GM18951 (cell line): ENCODE results near the gene CLASRP.

Experiments
- POLR2A ChIP-seq: IDR thresholded peaks from 4 replicates; pipeline ENCODE4 v1.6.1; 2011; ENCODE audit warnings: mild to moderate bottlenecking; ENCODE audit not compliant: insufficient read length, insufficient read depth; ENCODE audit errors: extremely low read depth
- in situ Hi-C: fragments of 300-500 bp; cut with MboI; formaldehyde crosslinking; loops from one replicate; pipeline ENCODE4 v1.12.0; 2022; ENCODE audit warnings: low sequenced_read_pairs, mixed read lengths, inconsistent platforms; ENCODE audit not compliant: unreplicated experiment

The CLASRP gene

DNA sequence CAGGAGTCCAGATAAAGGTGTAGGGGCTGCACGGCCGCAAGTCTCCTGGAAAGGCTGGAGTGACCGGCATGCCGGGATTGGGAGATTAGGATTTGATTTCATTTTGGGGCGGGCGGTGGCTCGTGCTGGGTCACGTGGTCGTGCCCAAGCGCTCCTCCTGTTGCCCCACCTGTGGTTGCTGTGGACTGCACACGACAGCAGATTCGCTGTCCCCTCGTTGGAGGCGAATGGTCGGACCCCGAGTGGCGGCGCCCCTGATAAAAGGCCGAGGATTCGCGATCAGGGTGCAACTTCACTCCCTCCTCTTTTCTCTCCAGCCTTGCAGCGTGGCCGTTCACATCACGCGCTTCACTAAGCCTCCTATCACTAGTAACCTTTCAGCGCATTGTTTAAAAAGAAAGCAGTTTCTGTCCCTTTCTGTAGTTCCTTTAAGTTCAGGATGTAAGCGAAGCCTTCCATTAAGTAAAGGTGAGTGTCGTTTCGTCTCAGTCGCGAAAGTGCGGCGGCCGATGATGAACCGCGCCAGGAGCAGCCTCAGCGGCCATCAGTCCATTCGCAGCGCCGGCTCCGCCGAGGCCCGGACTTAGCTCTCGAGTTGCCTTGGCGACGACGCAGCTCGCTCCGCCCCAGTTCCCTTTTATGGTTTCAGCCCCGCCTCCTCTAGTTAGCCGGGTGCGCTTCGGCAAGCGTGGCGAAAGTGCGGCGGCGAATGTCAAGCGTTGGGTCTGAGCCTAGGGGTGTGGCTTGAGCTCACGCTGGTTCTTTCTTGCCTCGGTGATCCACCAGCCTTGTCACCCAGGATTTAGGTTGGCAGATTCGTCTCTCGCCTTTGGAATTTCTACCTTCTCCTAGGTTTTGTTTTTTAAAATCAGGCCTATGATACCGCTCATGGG is 52.4 kb downstream of the CLASRP start:
- in situ Hi-C loops = no loop called here

DNA sequence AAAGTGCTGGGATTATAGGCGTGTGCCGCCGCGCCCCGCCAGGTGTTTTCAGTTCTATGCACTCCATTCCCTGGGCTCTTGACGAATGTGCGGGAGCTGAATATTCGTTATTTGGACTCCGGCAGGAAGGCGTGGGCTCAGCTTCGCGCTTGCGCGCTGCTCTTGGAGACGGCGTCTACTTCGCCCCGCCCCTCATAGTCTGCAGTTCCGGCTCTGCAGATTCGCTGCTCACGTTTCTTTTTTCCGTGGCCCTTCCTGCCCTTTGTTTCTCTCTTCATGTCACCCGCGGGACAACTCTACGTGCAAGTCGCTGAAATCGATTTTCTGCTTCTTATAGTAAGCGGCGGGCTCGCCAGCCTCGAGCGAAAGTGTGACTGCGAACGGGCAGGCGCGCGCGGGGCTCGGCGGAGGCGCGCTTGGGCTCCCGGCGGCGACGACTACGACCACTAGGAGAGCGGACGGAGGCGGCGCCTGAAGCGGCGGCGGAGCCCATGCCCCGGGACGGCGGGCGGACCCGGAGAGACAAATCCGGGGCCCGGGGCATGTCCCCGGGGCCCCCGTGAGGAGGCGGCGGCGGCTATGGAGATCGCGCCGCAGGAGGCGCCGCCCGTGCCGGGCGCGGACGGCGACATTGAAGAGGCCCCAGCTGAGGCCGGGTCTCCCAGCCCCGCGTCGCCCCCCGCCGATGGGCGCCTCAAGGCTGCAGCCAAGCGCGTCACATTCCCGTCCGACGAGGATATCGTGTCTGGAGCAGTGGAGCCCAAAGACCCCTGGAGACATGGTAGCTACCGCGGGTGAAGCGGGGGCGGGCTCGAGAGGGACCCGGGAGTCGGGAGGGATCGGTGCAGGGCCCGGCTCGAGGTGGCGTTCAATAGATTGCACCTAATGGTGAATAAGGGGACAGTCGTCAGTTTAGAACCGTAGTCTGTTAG is 54.2 kb downstream of the CLASRP start, which contains the start of gene PPP1R37:
PPP1R37 (plus strand) TSS at position 433 of the 932 bp plus-strand sequence; CDS start at position 580, 147 bp downstream.
- TF ChIP-seq POLR2A = peak; percentile 60
- in situ Hi-C loops = no loop called here

More for the DNA sequence above, 52.4 kb downstream of the CLASRP start:
- peak; percentile 70 for TF ChIP-seq POLR2A

DNA sequence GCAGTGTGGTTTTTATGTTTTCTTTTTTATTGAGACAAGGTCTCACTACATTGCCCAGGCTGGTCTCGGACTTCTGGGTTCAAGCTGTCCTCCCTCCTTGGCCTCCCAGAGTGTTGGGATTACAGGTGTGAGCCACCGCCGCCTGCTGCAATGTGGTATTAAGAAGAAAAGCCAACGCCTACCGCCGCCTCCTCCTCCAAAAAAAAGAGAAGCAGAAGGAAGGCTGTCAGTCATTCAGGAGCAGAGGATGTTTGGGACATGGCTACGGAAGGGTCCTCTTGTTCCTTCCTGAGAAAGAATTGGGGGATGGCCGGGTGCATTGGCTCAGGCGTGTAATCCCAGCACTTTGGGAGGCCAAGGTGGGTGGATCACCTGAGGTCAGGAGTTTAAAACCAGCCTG is 55.3 kb downstream of the CLASRP start:
- TF ChIP-seq POLR2A = no peak
- in situ Hi-C loops = no loop called here

DNA sequence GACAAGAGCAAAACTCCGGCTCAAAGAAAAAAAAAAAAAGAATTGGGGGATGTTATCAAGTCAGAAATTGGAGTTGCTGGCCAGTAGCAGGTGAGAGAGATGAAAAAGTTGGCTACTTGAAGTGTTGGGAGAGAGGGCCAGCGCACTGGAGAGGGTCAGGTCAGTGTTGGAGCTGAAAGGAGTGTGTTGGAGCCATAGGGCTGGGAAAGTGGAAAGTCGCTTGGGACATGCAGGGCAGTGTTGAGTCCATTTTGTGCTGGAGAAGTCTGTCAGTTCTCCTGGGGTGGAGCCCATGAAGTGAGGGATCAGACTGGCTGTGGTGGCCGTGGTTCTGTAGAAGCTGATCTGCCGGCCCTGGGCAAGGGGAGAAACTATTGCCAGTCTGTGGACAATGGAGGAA is 55.9 kb downstream of the CLASRP start:
- TF ChIP-seq POLR2A = no peak
- in situ Hi-C loops = no loop called here

GRCh38 chr19:45095496-45096413 is 56.9 kb downstream of the CLASRP start:
- in situ Hi-C loops = no loop called here
- TF ChIP-seq POLR2A = no peak

DNA sequence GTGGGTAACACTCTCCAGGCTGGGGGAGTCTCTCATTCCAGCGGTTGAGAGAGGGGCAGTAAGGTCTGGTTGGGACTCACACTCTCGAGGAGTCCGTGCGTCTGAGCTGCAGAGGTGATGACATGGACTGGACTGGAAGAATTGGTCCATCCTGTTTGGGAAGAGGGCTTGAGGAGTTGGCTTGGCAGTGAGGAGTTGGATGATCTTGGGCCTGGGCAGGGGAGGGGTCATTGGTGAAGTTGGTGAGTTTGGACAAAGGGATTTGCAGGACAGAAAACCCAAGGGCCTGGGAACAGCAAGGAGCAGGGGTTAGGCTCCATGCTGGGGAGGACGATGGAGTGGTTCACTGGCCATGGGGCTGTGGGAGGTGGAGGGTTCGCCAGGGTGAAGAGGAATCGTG is 57.9 kb downstream of the CLASRP start:
- in situ Hi-C loops = no loop called here
- TF ChIP-seq POLR2A = no peak

DNA sequence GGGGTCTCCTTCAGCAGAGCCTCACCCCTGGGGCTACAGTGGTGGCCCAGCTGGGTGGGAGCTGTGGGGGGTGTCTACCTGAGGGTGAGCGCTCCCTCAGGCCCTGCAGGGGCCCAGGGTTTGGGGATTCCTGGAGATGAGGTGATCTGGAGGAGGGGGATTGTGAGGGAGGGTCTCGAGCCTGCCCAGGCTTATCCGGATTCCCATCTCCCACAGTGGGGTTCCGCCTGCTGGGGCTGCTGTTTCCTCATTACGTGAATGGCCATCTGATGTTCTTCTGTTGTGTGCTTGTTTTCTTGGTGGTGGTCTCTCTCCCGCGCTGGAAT is 58.6 kb downstream of the CLASRP start:
- in situ Hi-C loops = no loop called here
- no peak for TF ChIP-seq POLR2A

GRCh38 chr19:45097776-45098520 is 59.1 kb downstream of the CLASRP start:
- in situ Hi-C loops = no loop called here
- no peak for TF ChIP-seq POLR2A

GRCh38 chr19:45098521-45099466 is 59.9 kb downstream of the CLASRP start:
- in situ Hi-C loops = no loop called here
- TF ChIP-seq POLR2A = no peak

GRCh38 chr19:45099467-45100191 is 60.8 kb downstream of the CLASRP start:
- no peak for TF ChIP-seq POLR2A
- in situ Hi-C loops = no loop called here
